GM23338 (cell line): ENCODE results near the gene LAD1.

ENCODE experiments used
- CREB1 ChIP-seq: fragments of 250-450 bp; sonication (Bioruptor Pico); IDR thresholded peaks from 2 replicates; pipeline ENCODE4 v1.5.0; 2020; ENCODE audit warnings: low read depth, mild to moderate bottlenecking, moderate library complexity
- EZH2 ChIP-seq: fragments of 200-600 bp; sonication (generic); IDR thresholded peaks from one replicate; pipeline ENCODE4 v1.8.0; 2017; ENCODE audit warnings: antibody characterized with exemption, mild to moderate bottlenecking, low read depth; ENCODE audit not compliant: unreplicated experiment
- EZH2phosphoT487 ChIP-seq: fragments of 200-600 bp; sonication (generic); IDR thresholded peaks from one replicate; pipeline ENCODE4 v1.8.1; 2018; ENCODE audit warnings: antibody characterized with exemption; ENCODE audit not compliant: unreplicated experiment
- NANOG ChIP-seq: IDR thresholded peaks from 2 replicates; pipeline ENCODE4 v1.6.1; 2016; ENCODE audit warnings: antibody characterized with exemption, borderline replicate concordance
- POLR2AphosphoS5 ChIP-seq: IDR thresholded peaks from 2 replicates; pipeline ENCODE4 v1.6.1; 2016; ENCODE audit warnings: antibody characterized with exemption, low read depth
- TF ChIP-seq, protein P1 (sequence below): IDR thresholded peaks from one replicate; pipeline ENCODE4 v1.6.1; 2018; ENCODE audit warnings: antibody characterized with exemption; ENCODE audit not compliant: unreplicated experiment
- TF ChIP-seq, protein P2 (sequence below), 2 experiments: fragments of 200-600 bp in 1 of 2; sonication (generic) in 1 of 2; conservative IDR thresholded peaks; 2 replicates each; pipeline versions ENCODE4 v1.5.1 to v1.6.1; 2016 to 2017; ENCODE audit warnings: antibody characterized with exemption in 2 of 2, low read depth in 2 of 2, mild to moderate bottlenecking in 2 of 2, moderate library complexity in 1 of 2
- TF ChIP-seq, protein P3 (sequence below): IDR thresholded peaks from 2 replicates; pipeline ENCODE4 v1.6.1; 2016; ENCODE audit warnings: antibody characterized with exemption

DNA sequence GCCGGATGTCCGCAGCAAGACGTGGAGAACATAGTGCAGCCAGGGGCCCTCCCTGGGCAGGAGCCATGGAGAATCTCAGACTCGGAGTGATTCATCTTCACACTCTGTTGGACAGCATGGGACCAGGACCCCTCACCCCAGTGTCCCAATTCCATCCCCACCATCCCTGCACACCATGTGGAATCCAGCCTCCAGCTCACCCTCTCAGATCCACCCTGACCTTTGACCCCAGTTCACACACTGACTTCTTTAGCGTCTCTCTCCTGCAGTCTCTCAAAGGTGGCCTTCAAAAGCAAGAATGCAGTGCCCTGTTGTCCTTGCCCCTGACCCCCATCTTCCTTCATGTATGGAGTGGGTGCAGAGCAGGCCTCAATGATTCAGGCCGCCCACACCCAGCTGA lies 24.5 kb upstream of the LAD1 start:
- TF ChIP-seq, protein P1, sequence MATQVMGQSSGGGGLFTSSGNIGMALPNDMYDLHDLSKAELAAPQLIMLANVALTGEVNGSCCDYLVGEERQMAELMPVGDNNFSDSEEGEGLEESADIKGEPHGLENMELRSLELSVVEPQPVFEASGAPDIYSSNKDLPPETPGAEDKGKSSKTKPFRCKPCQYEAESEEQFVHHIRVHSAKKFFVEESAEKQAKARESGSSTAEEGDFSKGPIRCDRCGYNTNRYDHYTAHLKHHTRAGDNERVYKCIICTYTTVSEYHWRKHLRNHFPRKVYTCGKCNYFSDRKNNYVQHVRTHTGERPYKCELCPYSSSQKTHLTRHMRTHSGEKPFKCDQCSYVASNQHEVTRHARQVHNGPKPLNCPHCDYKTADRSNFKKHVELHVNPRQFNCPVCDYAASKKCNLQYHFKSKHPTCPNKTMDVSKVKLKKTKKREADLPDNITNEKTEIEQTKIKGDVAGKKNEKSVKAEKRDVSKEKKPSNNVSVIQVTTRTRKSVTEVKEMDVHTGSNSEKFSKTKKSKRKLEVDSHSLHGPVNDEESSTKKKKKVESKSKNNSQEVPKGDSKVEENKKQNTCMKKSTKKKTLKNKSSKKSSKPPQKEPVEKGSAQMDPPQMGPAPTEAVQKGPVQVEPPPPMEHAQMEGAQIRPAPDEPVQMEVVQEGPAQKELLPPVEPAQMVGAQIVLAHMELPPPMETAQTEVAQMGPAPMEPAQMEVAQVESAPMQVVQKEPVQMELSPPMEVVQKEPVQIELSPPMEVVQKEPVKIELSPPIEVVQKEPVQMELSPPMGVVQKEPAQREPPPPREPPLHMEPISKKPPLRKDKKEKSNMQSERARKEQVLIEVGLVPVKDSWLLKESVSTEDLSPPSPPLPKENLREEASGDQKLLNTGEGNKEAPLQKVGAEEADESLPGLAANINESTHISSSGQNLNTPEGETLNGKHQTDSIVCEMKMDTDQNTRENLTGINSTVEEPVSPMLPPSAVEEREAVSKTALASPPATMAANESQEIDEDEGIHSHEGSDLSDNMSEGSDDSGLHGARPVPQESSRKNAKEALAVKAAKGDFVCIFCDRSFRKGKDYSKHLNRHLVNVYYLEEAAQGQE: no peak
- TF ChIP-seq, protein P2, sequence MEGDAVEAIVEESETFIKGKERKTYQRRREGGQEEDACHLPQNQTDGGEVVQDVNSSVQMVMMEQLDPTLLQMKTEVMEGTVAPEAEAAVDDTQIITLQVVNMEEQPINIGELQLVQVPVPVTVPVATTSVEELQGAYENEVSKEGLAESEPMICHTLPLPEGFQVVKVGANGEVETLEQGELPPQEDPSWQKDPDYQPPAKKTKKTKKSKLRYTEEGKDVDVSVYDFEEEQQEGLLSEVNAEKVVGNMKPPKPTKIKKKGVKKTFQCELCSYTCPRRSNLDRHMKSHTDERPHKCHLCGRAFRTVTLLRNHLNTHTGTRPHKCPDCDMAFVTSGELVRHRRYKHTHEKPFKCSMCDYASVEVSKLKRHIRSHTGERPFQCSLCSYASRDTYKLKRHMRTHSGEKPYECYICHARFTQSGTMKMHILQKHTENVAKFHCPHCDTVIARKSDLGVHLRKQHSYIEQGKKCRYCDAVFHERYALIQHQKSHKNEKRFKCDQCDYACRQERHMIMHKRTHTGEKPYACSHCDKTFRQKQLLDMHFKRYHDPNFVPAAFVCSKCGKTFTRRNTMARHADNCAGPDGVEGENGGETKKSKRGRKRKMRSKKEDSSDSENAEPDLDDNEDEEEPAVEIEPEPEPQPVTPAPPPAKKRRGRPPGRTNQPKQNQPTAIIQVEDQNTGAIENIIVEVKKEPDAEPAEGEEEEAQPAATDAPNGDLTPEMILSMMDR (conservative IDR thresholded peaks at IDR 0.05; ENCODE audit: low read depth in 2 of 2): no peak
- TF ChIP-seq EZH2 (no peak), NANOG (no peak), POLR2AphosphoS5 (no peak), EZH2phosphoT487 (no peak), CREB1 (CRISPR knock-in tag) (no peak)
- TF ChIP-seq, protein P3, sequence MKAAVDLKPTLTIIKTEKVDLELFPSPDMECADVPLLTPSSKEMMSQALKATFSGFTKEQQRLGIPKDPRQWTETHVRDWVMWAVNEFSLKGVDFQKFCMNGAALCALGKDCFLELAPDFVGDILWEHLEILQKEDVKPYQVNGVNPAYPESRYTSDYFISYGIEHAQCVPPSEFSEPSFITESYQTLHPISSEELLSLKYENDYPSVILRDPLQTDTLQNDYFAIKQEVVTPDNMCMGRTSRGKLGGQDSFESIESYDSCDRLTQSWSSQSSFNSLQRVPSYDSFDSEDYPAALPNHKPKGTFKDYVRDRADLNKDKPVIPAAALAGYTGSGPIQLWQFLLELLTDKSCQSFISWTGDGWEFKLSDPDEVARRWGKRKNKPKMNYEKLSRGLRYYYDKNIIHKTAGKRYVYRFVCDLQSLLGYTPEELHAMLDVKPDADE: no peak
